Mesenchymal stem cell (in vitro differentiated cells and primary cell): Measurements from ENCODE around the gene SCUBE1.
"Not testable (repeated sequence)": the region's sequence is repeated elsewhere in the genome, so short reads cannot be mapped to it uniquely, and the experiment has no call there.

Experiments
- DNase-seq: peaks from one replicate; pipeline ENCODE4 v3.0.0-alpha.2; 2013
- H2AFZ ChIP-seq: one replicate; pipeline ENCODE4 v1.6.1; 2013; ENCODE audit warnings: low read depth, mild to moderate bottlenecking, control low read depth, inconsistent platforms, low read length, moderate library complexity
- H2AK5ac ChIP-seq: 2 replicates; pipeline ENCODE4 v1.6.1; 2013; ENCODE audit warnings: low read length, moderate library complexity, mild to moderate bottlenecking, inconsistent platforms; ENCODE audit not compliant: severe bottlenecking
- H2BK120ac ChIP-seq: one replicate; pipeline ENCODE4 v1.6.1; 2013; ENCODE audit warnings: low read depth, mild to moderate bottlenecking, inconsistent platforms, low read length, moderate library complexity
- H2BK12ac ChIP-seq, 2 experiments: one replicate each; pipeline ENCODE4 v1.6.1; 2013; ENCODE audit warnings: inconsistent platforms in 2 of 2, low read length in 2 of 2, mild to moderate bottlenecking in 2 of 2, moderate library complexity in 2 of 2, control low read depth in 1 of 2
- H2BK15ac ChIP-seq: one replicate; pipeline ENCODE4 v1.6.1; 2013; ENCODE audit warnings: mild to moderate bottlenecking, low read depth, inconsistent platforms; ENCODE audit not compliant: poor library complexity, severe bottlenecking
- H2BK5ac ChIP-seq: 2 replicates; pipeline ENCODE4 v1.6.1; 2013; ENCODE audit warnings: low read depth, mild to moderate bottlenecking, low read length, control low read depth, inconsistent platforms; ENCODE audit not compliant: poor library complexity, severe bottlenecking
- H3K14ac ChIP-seq, 2 experiments: one replicate each; pipeline ENCODE4 v1.6.1; 2013; ENCODE audit warnings: inconsistent platforms in 2 of 2, low read length in 2 of 2, control low read depth in 1 of 2, mild to moderate bottlenecking in 1 of 2, moderate library complexity in 1 of 2
- H3K18ac ChIP-seq, 2 experiments: one replicate each; pipeline ENCODE4 v1.6.1; 2013; ENCODE audit warnings: inconsistent platforms in 2 of 2, low read length in 2 of 2, control low read depth in 1 of 2, low read depth in 1 of 2, mild to moderate bottlenecking in 1 of 2
- H3K23ac ChIP-seq, 2 experiments: one replicate each; pipeline ENCODE4 v1.6.1; 2013; ENCODE audit warnings: inconsistent platforms in 2 of 2, low read length in 2 of 2, mild to moderate bottlenecking in 2 of 2, moderate library complexity in 2 of 2, control low read depth in 1 of 2
- H3K27ac ChIP-seq: 2 replicates; pipeline ENCODE4 v1.5.1; 2013; ENCODE audit warnings: mild to moderate bottlenecking, moderate library complexity, low read length, control low read depth, inconsistent platforms; ENCODE audit not compliant: poor library complexity, severe bottlenecking
- H3K27me3 ChIP-seq, 2 experiments: 2 replicates each; pipeline versions ENCODE4 v1.6.1 to v1.7.0; 2013; ENCODE audit warnings: low read length in 2 of 2, mild to moderate bottlenecking in 2 of 2, moderate library complexity in 2 of 2, control low read depth in 1 of 2, inconsistent platforms in 1 of 2; ENCODE audit not compliant: control insufficient read depth in 1 of 2, insufficient read depth in 1 of 2
- H3K36me3 ChIP-seq, 2 experiments: 2 replicates each; pipeline versions ENCODE4 v1.6.1 to v1.7.0; 2013; ENCODE audit warnings: low read length in 2 of 2, control low read depth in 1 of 2, inconsistent platforms in 1 of 2, low read depth in 1 of 2, mild to moderate bottlenecking in 1 of 2; ENCODE audit not compliant: insufficient read depth in 2 of 2, control insufficient read depth in 1 of 2
- H3K4ac ChIP-seq, 2 experiments: one replicate each; pipeline ENCODE4 v1.6.1; 2013; ENCODE audit warnings: inconsistent platforms in 2 of 2, low read length in 2 of 2, mild to moderate bottlenecking in 2 of 2, moderate library complexity in 2 of 2, control low read depth in 1 of 2, low read depth in 1 of 2
- H3K4me1 ChIP-seq: 2 replicates; pipeline ENCODE4 v1.6.1; 2013; ENCODE audit warnings: low read depth, low read length, control low read depth; ENCODE audit not compliant: control insufficient read depth, insufficient read depth
- H3K4me2 ChIP-seq: 2 replicates; pipeline ENCODE4 v1.6.1; 2013; ENCODE audit warnings: low read length, mild to moderate bottlenecking, inconsistent platforms; ENCODE audit not compliant: poor library complexity, severe bottlenecking
- H3K4me3 ChIP-seq, 2 experiments: 2 replicates each; pipeline versions ENCODE4 v1.5.1 to v1.7.0; 2013; ENCODE audit warnings: low read length in 2 of 2, mild to moderate bottlenecking in 2 of 2, control low read depth in 1 of 2, low read depth in 1 of 2; ENCODE audit not compliant: insufficient read depth in 1 of 2
- H3K79me1 ChIP-seq: replicated peaks from 2 replicates; pipeline ENCODE4 v1.6.1; 2013; ENCODE audit warnings: mild to moderate bottlenecking, control low read depth, low read length, inconsistent platforms; ENCODE audit not compliant: poor library complexity, severe bottlenecking
- H3K9ac ChIP-seq: 2 replicates; pipeline ENCODE4 v1.7.0; 2013; ENCODE audit warnings: mild to moderate bottlenecking, low read length, moderate library complexity
- H3K9me3 ChIP-seq: 2 replicates; pipeline ENCODE4 v1.7.0; 2013; ENCODE audit warnings: mild to moderate bottlenecking, low read length; ENCODE audit not compliant: control insufficient read depth
- H4K8ac ChIP-seq: one replicate; pipeline ENCODE4 v1.6.1; 2013; ENCODE audit warnings: inconsistent platforms, mild to moderate bottlenecking, low read length, moderate library complexity
- H4K91ac ChIP-seq: one replicate; pipeline ENCODE4 v1.6.1; 2013; ENCODE audit warnings: mild to moderate bottlenecking, low read length, inconsistent platforms
- WGBS: methylation state at CpG from one replicate; pipeline ENCODE4 v1.1.7; 2013; ENCODE audit warnings: mixed read lengths; 5-methylcytosine and 5-hydroxymethylcytosine counted together

Gene SCUBE1

GRCh38 chr22:43288378-43288777, 54.8 kb downstream of the SCUBE1 start:
- Histone ChIP-seq H3K27ac (no peak overlapping the region), H3K27me3 (peaks cover 26 to 92% of the 10 kb centered on the region in 2 experiments), H3K4me3 (no peak overlapping the region), H3K23ac (no peak overlapping the region), H3K9ac (no peak overlapping the region), H3K4me2 (no peak overlapping the region), H3K9me3 (no peaks in the 10 kb centered on the region), H2BK5ac (no peak overlapping the region), H3K14ac (no peak overlapping the region), H3K36me3 (no peaks in the 10 kb centered on the region), H3K18ac (no peak overlapping the region), H2BK120ac (no peak overlapping the region), H4K8ac (no peak overlapping the region), H2AFZ (no peak overlapping the region), H3K4ac (peak overlapping the region in 1 of 2 experiments; percentile 54), H4K91ac (peak overlapping the region; percentile 34), H3K4me1 (peaks cover 15% of the 10 kb centered on the region), H2BK12ac (no peak overlapping the region), H2AK5ac (no peak overlapping the region), H2BK15ac (no peak overlapping the region), H3K79me1 (no peaks in the 10 kb centered on the region)
- 96% methylated on average over 16 of the region's 16 CpGs for WGBS
- DNase-seq: no peak

- no peak overlapping the region for H2BK12ac ChIP-seq
- H3K9me3 ChIP-seq: no peaks in the 10 kb centered on the region
- H2BK5ac ChIP-seq: no peak overlapping the region
- WGBS: 82% methylated on average over 3 of the region's 4 CpGs
- no peak overlapping the region for H4K91ac ChIP-seq
- H2AK5ac ChIP-seq: no peak overlapping the region
- no peaks in the 10 kb centered on the region for H3K79me1 ChIP-seq
- peaks cover 21 to 90% of the 10 kb centered on the region in 2 experiments for H3K27me3 ChIP-seq
- no peaks in the 10 kb centered on the region for H3K36me3 ChIP-seq
- H3K4me3 ChIP-seq: no peak overlapping the region
- H3K18ac ChIP-seq: no peak overlapping the region
- no peak for DNase-seq
- H3K27ac ChIP-seq: no peak overlapping the region
- H2BK120ac ChIP-seq: no peak overlapping the region
- H4K8ac ChIP-seq: no peak overlapping the region
- H3K9ac ChIP-seq: no peak overlapping the region
- no peak overlapping the region for H3K23ac ChIP-seq
- H2AFZ ChIP-seq: no peak overlapping the region
- H3K14ac ChIP-seq: no peak overlapping the region
- peaks cover 14% of the 10 kb centered on the region for H3K4me1 ChIP-seq
- no peak overlapping the region for H2BK15ac ChIP-seq
- no peak overlapping the region for H3K4ac ChIP-seq
- no peak overlapping the region for H3K4me2 ChIP-seq
Observed at GRCh38 chr22:43287441-43287840, 55.7 kb downstream of the SCUBE1 start.

GRCh38 chr22:43281394-43281793, 61.8 kb downstream of the SCUBE1 start:
- no peak overlapping the region for H3K27ac ChIP-seq
- peak overlapping the region in 1 of 2 experiments; percentile 56 for H3K14ac ChIP-seq

DNA sequence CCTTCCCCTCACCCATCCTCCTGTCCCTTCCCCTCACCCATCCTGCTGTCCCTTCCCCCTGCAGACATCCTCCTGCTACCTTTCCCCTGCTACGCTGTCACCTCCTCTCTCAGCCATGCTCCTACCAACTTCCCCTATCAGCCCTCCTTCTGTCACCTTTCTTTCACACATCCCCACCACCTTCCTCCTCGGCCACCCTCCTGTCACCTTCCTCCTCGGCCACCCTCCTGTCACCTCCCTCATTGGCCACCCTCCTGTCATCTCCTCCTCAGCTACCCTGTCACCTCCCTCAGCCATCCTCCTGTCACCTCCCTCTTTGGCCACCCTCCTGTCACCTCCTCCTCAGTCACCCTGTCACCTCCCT, 62.7 kb downstream of the SCUBE1 start:
- not testable (repeated sequence) for H3K9me3 ChIP-seq, H3K27ac ChIP-seq, H2BK5ac ChIP-seq, H2BK12ac ChIP-seq, H3K14ac ChIP-seq, H2AFZ ChIP-seq, H3K23ac ChIP-seq, H2BK15ac ChIP-seq, H4K8ac ChIP-seq, DNase-seq, H3K9ac ChIP-seq, H3K36me3 ChIP-seq, H3K4me2 ChIP-seq, H3K4ac ChIP-seq, H3K79me1 ChIP-seq, H2AK5ac ChIP-seq, H3K4me1 ChIP-seq, H4K91ac ChIP-seq, H3K18ac ChIP-seq, H3K4me3 ChIP-seq, H2BK120ac ChIP-seq
- H3K27me3 ChIP-seq: peaks cover 31 to 69% of the 10 kb centered on the region in 2 experiments
- WGBS: 31% methylated on average over 3 of the region's 3 CpGs

More at GRCh38 chr22:43281394-43281793, 61.8 kb downstream of the SCUBE1 start:
- no peak overlapping the region for H2BK120ac ChIP-seq
- no peak overlapping the region for H2AK5ac ChIP-seq
- 62% methylated on average over 2 of the region's 2 CpGs for WGBS
- H3K36me3 ChIP-seq: no peaks in the 10 kb centered on the region
- no peak overlapping the region for H4K8ac ChIP-seq
- H3K18ac ChIP-seq: no peak overlapping the region
- H3K4me2 ChIP-seq: no peak overlapping the region
- H3K79me1 ChIP-seq: no peaks in the 10 kb centered on the region
- peaks cover 2% of the 10 kb centered on the region for H3K4me1 ChIP-seq
- H2BK15ac ChIP-seq: no peak overlapping the region
- H2AFZ ChIP-seq: no peak overlapping the region
- no peak overlapping the region for H2BK12ac ChIP-seq
- peaks cover 34 to 71% of the 10 kb centered on the region in 2 experiments for H3K27me3 ChIP-seq
- no peaks in the 10 kb centered on the region for H3K9me3 ChIP-seq
- DNase-seq: no peak
- no peak overlapping the region for H3K4ac ChIP-seq
- no peak overlapping the region for H2BK5ac ChIP-seq
- H3K9ac ChIP-seq: no peak overlapping the region
- no peak overlapping the region for H3K4me3 ChIP-seq
- peak overlapping the region in 1 of 2 experiments; percentile 26 for H3K23ac ChIP-seq
- no peak overlapping the region for H4K91ac ChIP-seq
